Activated naive CD4-positive, alpha-beta T cell treated with anti-CD3 and anti-CD28 coated beads, Interleukin-2, amount 50 U/mL, for 24 hours (primary cell): ENCODE data around the gene C1QA.

Experiments used
- H3K27ac Mint-ChIP-seq: one replicate; pipeline ENCODE4 v1.8.0; 2021; ENCODE audit warnings: mild to moderate bottlenecking, mixed read lengths
- H3K27me3 Mint-ChIP-seq: one replicate; pipeline ENCODE4 v1.8.0; 2021; ENCODE audit warnings: mixed read lengths
- H3K36me3 Mint-ChIP-seq: one replicate; pipeline ENCODE4 v1.8.0; 2021; ENCODE audit warnings: mixed read lengths
- H3K4me1 Mint-ChIP-seq: one replicate; pipeline ENCODE4 v1.8.0; 2021; ENCODE audit warnings: mixed read lengths
- H3K4me3 Mint-ChIP-seq: one replicate; pipeline ENCODE4 v1.8.0; 2021; ENCODE audit warnings: mild to moderate bottlenecking, mixed read lengths
- H3K9me3 Mint-ChIP-seq: one replicate; pipeline ENCODE4 v1.8.0; 2021; ENCODE audit warnings: mixed read lengths

The C1QA gene

DNA sequence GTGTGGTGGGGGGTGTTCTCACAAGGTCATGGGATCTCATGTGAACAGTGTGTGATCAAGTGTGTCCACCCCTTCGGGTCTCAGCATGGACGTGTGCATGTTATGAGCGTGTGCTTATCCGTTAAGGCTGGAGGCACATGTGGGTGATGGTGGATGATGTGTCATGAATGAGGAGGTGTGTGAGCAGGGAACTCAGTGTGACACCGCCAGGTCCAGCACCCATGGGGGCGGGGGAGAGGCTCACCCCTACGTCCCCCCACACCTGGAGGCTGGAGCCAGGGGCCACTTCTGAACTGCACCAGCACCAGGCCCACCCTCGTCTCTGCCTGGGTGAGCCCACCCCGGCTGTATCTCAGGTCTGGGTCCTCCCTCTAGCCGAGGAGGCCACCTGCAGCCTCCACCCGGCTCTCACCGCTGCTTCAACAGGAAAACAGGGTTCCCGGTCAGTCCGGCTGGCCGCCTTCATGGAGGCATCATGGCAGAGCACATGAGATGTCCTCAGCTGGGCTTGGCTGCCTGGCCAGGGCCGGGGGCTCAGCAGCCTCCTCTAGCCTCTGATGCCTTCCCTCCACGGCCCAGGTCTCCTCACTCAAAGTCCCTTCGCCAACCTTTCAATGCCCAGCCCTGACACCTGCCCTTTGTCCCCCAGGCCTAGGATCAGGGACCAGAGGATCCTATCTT is 34.2 kb upstream of the C1QA start:
- Mint-ChIP-seq H3K4me1 (no peaks in the 10 kb centered on the region), H3K36me3 (no peaks in the 10 kb centered on the region), H3K9me3 (no peaks in the 10 kb centered on the region), H3K27me3 (peaks cover 12% of the 10 kb centered on the region), H3K27ac (no peak overlapping the region), H3K4me3 (no peak overlapping the region)

DNA sequence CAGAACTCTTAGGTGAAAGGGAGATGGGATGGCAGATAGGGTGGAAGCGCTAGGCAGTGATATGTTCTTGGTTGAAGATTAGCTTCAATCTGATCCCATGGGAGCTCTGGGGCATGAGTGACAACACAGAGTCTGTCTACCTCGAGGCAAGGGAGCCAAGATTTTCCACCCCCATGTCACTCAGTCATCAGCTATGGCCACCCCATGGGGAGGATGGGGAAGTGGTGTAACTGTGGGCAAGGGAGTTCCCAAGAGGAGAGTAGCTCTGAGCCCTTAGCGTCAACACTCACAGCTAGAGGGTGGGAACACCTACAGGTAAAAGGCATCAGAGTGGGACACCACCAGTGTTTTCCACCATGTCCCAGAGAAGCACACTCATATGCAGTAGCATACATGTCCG is 30.3 kb upstream of the C1QA start:
- H3K27me3 Mint-ChIP-seq: peaks cover 18% of the 10 kb centered on the region

DNA sequence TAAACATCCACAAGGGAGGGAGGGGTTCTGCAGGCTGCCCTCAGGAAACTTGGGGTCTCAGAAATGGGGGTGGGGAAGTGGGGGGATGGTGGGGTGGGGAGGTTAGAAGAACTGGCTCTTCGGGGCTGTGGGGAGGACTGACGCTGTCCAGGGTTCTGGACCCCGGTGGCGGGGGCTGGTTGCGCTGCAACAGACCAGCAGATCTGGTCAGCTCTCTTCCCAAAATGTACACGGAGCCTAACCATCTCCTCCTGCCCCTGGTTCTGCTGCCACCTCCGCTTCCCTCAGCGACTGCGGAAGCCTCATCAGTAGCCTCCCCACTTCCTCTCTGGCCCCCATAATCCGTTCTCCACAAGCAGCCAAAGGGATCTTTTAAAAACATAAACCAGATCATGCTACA is 29.3 kb upstream of the C1QA start:
- no peaks in the 10 kb centered on the region for H3K36me3 Mint-ChIP-seq
- H3K4me3 Mint-ChIP-seq: no peak overlapping the region
- no peaks in the 10 kb centered on the region for H3K9me3 Mint-ChIP-seq
- peaks cover 20% of the 10 kb centered on the region for H3K27me3 Mint-ChIP-seq
- no peaks in the 10 kb centered on the region for H3K4me1 Mint-ChIP-seq
- no peak overlapping the region for H3K27ac Mint-ChIP-seq

More for the DNA sequence above, 30.3 kb upstream of the C1QA start:
- no peaks in the 10 kb centered on the region for H3K4me1 Mint-ChIP-seq
- H3K27ac Mint-ChIP-seq: no peak overlapping the region
- no peaks in the 10 kb centered on the region for H3K9me3 Mint-ChIP-seq
- H3K4me3 Mint-ChIP-seq: no peak overlapping the region
- H3K36me3 Mint-ChIP-seq: no peaks in the 10 kb centered on the region

DNA sequence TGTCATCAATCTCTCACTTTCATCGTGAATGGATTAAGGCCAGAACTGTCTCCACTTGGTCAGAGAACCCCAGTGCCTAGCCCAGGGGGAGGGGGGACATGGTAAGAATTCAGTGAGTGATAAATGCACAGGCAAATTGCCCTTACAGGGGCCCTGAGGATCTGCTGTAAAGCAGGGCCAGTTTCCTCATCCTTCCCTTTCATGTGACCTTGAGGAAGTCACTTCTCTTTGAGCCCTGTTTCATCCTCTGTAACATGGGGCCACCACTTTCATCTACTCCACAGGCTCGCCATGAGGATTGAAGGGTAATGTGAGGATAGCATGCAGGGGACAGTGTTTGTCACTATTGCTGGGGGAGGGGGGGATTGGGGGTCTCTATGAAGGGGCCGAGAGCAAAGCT is 28.1 kb upstream of the C1QA start:
- Mint-ChIP-seq H3K9me3 (no peaks in the 10 kb centered on the region), H3K27me3 (peaks cover 23% of the 10 kb centered on the region), H3K36me3 (no peaks in the 10 kb centered on the region), H3K4me3 (no peak overlapping the region), H3K4me1 (no peaks in the 10 kb centered on the region), H3K27ac (no peak overlapping the region)

DNA sequence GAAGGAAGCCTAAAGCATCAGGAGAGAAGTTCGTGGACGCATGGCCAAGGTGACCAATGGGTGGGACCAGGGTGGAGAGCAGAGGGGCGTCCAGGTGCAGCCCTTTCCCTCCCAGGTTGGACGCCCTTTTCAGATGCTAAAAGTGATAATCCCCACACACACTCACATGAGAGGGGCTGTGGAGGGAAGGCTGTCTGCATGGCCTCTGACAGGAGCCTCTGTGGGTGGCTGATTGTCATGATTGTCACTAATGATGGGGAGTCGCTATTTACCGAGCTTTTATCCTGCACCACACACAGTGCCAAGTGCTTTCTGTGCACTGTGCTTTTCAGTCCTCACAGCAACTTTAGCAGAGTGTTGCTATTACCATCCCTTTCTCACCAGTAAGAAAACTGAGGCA is 27.1 kb upstream of the C1QA start:
- H3K27ac Mint-ChIP-seq: no peak overlapping the region
- H3K4me3 Mint-ChIP-seq: no peak overlapping the region
- H3K9me3 Mint-ChIP-seq: no peaks in the 10 kb centered on the region
- no peaks in the 10 kb centered on the region for H3K36me3 Mint-ChIP-seq
- H3K27me3 Mint-ChIP-seq: peaks cover 21% of the 10 kb centered on the region
- no peaks in the 10 kb centered on the region for H3K4me1 Mint-ChIP-seq

DNA sequence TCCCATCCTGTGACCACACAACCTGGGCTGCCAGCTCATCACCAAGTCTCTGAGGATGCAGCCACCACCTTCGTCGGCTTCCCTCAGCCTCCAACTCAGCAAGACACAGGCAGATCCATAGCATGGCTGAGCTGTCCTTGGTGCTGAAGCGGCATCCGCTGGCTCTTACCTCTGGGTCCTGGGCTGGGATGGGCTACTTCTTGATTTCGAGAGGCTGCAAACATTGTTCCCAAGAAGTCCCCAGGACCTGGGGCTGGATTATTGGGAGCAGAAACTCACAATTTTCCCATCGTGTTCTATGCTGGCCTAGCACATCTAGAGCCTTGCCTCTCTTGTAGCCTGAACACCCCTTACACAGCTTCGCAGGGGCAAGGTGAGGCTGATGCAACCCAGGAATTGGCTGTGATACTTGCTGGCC is 24.9 kb upstream of the C1QA start:
- no peak overlapping the region for H3K4me3 Mint-ChIP-seq
- H3K9me3 Mint-ChIP-seq: no peaks in the 10 kb centered on the region
- no peak overlapping the region for H3K27ac Mint-ChIP-seq
- H3K27me3 Mint-ChIP-seq: peaks cover 18% of the 10 kb centered on the region
- no peaks in the 10 kb centered on the region for H3K36me3 Mint-ChIP-seq
- no peaks in the 10 kb centered on the region for H3K4me1 Mint-ChIP-seq

DNA sequence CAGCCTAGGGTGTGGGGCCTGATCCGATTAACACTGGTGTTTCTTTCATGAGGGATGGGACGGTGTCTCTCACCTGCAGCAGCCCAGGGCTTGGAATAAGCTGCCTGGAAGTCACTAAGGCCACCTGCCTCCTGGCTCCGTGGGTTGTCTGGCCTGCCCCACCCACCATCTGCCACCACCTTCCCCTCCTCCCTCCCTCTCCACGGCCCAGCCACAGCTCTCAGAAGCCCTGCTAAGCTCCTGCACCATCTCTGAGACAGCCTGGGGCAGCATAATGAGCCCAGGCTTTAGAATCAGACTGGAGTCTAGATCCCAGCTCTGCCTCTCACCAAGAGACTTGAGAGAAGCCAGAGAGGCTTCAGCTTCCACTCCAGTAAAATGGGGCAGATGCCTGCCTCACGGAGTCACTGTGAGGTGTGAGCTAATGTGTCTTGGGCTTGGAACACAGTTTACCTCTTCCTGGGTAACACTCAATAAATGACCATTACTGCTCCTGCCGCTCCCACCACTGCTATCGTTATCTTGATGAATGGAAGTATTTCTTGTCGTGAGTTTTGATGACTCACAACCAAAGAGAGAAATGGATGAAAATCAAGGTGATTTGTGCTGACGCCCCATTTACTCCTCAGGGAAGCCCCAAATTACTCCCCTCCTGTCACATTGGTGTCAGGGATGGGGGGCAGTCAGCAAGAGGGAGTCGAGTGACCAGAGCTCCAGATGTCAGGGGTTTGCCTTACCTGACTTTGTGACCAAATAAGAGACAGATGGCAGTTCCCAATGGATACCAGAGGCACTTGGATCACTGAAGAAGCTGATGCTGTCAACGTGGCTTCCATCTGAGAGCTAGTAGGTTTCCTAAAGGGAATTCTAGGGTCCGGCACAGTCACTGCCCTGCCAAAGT is 23.5 kb upstream of the C1QA start:
- Mint-ChIP-seq H3K4me1 (no peaks in the 10 kb centered on the region), H3K4me3 (no peak overlapping the region), H3K27me3 (peaks cover 20% of the 10 kb centered on the region), H3K36me3 (no peaks in the 10 kb centered on the region), H3K9me3 (no peaks in the 10 kb centered on the region), H3K27ac (no peak overlapping the region)

DNA sequence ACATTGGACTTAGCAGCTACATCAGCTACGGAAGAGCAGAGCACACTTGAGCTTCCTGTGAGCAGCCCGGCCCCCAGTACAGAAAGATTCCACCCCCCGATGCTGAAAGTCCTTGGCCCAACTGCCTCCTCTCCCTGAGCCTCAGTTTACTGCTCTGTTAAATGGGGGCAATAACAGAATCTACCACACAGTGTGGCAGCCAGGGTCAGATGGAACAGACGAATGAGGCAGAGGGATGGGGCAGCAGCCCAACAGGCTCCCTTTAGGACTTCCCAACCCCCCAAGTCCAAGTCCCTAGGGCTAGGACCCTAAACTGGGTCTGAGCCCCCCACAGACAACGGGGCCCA is 22.9 kb upstream of the C1QA start:
- Mint-ChIP-seq H3K9me3 (no peaks in the 10 kb centered on the region), H3K27ac (no peak overlapping the region), H3K4me1 (no peaks in the 10 kb centered on the region), H3K4me3 (no peak overlapping the region), H3K27me3 (peaks cover 16% of the 10 kb centered on the region), H3K36me3 (no peaks in the 10 kb centered on the region)

DNA sequence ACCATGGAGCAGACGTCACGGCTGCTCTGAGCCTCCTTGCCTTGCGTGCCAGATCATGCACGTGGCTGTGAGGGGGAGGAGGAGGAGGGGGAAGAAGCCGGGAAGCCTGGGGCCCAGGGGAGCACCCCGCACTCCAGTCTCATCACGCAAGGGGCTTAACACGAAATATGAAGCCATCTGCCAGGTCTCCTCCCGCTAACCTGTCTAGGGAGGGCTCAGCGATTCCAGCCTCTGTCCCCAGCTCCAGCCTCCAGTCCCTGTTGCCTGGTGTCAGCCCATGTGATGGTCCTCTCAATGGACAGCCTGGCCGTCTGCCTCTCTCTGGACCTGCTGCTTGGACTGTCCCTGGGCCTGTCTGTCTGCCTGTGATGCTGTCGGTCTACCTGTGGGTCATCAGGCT is 22.5 kb upstream of the C1QA start:
- H3K4me1 Mint-ChIP-seq: no peaks in the 10 kb centered on the region
- no peaks in the 10 kb centered on the region for H3K36me3 Mint-ChIP-seq
- H3K27me3 Mint-ChIP-seq: peaks cover 15% of the 10 kb centered on the region
- no peaks in the 10 kb centered on the region for H3K9me3 Mint-ChIP-seq
- H3K4me3 Mint-ChIP-seq: no peak overlapping the region
- H3K27ac Mint-ChIP-seq: no peak overlapping the region

DNA sequence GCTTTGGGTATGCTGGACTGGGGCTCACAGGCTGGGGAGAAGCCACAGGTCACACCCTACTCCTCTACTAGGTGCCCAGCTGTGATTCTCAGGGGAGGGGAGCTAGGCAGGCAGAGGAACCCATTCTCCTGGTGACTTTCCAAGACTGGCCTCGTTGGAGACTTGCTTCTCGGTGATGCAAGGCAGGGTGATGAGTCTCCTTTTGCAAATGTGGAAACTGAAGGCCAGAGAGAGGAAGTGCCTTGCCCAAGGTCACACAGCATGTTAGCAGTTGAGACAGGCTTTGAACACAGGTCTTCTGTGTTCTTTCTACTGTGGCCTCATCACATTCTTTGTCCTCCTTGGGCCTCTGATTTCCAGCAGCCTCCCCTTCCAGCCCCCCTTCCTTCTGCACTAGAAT is 20.5 kb upstream of the C1QA start:
- no peaks in the 10 kb centered on the region for H3K36me3 Mint-ChIP-seq
- H3K27me3 Mint-ChIP-seq: peaks cover 21% of the 10 kb centered on the region
- H3K4me1 Mint-ChIP-seq: no peaks in the 10 kb centered on the region
- H3K27ac Mint-ChIP-seq: no peak overlapping the region
- no peak overlapping the region for H3K4me3 Mint-ChIP-seq
- H3K9me3 Mint-ChIP-seq: no peaks in the 10 kb centered on the region

DNA sequence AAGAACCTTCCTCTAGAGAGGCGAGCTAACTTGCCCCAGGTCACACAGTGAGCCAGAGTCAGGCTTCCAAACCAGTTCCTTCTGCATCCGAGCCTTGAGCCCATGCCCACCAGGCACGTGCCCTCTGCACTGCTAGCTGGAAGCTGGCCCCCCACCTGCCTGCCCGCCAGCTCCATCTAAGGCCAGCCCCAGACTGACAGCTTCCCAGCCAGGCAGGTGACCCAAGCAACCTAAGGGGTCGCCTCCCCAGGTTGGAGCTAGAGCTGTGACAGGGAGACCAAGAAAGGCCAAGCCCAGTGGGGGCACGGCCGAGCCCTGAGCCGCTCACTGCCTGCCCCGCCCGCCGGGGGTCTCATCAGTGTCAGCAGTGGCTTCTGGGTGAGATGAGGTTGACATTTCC is 19.9 kb upstream of the C1QA start:
- H3K4me1 Mint-ChIP-seq: no peaks in the 10 kb centered on the region
- no peak overlapping the region for H3K27ac Mint-ChIP-seq
- no peak overlapping the region for H3K4me3 Mint-ChIP-seq
- H3K9me3 Mint-ChIP-seq: no peaks in the 10 kb centered on the region
- no peaks in the 10 kb centered on the region for H3K36me3 Mint-ChIP-seq
- peaks cover 21% of the 10 kb centered on the region for H3K27me3 Mint-ChIP-seq

DNA sequence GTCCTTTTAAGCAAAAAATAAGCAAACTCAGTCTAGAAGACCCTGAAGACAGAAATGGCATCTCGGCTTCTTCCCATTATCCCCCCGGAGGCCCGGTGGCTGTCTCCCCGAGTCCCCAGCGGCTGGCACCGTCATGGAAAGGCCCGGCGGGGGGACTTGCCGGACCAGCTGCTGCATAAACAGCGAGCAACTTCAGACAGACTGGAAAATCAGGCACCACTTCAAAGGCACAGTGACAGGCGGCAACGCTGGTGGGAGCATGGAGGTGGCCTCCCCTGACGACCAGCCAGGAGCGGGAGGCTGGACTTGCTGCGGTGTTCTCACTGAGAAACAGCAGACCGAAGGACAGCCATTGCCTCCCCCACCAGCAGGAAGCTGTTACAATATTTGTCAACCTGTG is 18.4 kb upstream of the C1QA start:
- Mint-ChIP-seq H3K9me3 (no peaks in the 10 kb centered on the region), H3K27ac (no peak overlapping the region), H3K36me3 (no peaks in the 10 kb centered on the region), H3K27me3 (peaks cover 18% of the 10 kb centered on the region), H3K4me1 (no peaks in the 10 kb centered on the region), H3K4me3 (no peak overlapping the region)

DNA sequence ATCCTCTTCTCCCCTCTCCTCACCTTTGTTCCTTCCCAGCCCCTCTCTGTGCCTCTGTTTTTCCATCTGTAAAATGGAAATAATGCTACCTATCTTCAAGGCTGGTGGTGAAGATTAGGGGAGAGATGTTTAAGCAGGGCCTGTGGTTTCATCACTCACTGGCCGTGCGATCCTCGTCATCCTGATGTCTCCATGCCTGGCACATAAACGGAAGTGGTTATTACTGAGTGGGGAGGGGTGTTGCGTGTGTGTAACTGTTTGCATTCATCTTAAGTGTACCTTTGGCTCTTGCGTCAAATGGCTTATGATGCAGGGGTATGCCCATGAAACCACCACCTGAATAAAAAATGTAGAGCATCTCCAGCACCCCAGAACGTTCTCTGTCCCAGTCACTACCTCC is 17.2 kb upstream of the C1QA start:
- Mint-ChIP-seq H3K9me3 (no peaks in the 10 kb centered on the region), H3K36me3 (no peaks in the 10 kb centered on the region), H3K4me1 (no peaks in the 10 kb centered on the region), H3K27me3 (peaks cover 16% of the 10 kb centered on the region), H3K27ac (no peak overlapping the region), H3K4me3 (no peak overlapping the region)

DNA sequence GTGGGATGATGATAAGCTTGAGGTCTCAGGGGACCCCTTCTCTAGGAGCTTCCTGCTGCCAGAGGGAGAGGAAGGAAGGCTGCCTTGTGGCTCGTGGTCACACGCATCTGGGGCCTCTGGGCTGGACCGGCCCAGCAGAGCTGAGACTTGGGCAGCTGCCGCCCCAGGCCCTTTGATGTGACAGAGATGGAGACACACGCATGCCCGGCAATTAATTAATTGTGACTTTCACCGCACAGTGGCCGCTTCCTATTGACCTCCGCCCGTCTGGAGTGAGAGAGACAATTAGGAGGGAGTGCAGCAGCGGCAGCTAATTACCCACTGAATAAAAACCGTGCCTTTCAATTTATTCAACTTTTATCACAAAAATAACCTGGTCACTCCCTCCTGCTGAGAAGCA is 16.6 kb upstream of the C1QA start:
- Mint-ChIP-seq H3K4me3 (no peak overlapping the region), H3K27ac (no peak overlapping the region), H3K27me3 (peaks cover 14% of the 10 kb centered on the region), H3K4me1 (no peaks in the 10 kb centered on the region), H3K9me3 (no peaks in the 10 kb centered on the region), H3K36me3 (no peaks in the 10 kb centered on the region)

DNA sequence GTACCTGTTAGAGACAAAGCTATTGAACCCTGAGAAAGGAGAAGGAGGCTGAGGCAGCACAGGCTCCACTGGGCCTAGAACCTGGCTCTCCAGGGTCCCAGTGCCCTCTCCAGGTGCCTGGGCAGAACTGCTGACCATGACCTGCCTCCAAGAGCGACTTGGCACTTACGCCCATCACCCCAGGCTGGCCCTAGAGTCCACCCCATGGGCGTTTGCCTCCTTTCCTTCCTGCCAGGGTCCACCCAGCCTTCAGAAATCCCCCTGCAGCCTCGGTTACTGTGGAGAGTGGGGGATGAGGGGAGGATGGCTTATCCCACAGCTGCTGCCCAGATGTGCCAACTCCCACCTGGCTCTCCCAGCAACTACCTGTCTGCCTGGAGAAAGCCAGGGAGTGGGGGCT is 14.7 kb upstream of the C1QA start:
- Mint-ChIP-seq H3K27me3 (peaks cover 14% of the 10 kb centered on the region), H3K27ac (no peak overlapping the region), H3K36me3 (no peaks in the 10 kb centered on the region), H3K4me1 (no peaks in the 10 kb centered on the region), H3K4me3 (no peak overlapping the region), H3K9me3 (no peaks in the 10 kb centered on the region)

DNA sequence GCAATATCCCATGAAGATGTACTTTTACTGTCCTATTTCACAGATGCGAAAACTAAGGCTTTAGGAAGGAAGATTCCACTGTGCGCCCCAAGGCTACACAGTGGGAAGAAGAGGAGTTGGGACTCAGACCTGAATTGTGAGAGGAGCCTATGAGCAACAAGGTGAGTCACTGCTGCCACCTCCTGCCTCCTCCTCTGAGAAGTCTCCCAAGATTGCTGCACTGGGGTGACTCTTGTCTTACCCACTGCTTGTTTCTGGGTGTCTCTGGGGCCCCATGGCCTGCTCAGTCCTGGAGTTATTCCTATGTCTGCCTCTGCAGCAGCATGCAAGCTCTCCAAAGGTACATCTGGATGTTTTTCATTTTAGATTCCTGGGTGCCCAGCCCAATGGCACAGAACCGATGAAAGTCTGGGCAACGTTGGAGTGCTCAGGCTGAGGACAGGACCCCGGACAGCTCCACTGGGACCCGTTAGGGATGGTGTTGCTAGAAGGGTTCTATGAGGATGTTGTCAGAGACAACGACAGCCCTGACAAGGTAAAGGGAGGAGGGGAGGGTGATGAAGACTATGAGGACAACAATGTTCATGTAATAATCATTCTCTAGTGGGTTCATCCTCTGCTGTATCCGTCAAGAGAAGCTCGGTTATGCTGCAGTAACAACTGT is 11.0 kb upstream of the C1QA start:
- Mint-ChIP-seq H3K4me3 (no peak overlapping the region), H3K27me3 (peaks cover 16% of the 10 kb centered on the region), H3K4me1 (no peaks in the 10 kb centered on the region), H3K27ac (no peak overlapping the region), H3K36me3 (no peaks in the 10 kb centered on the region), H3K9me3 (no peaks in the 10 kb centered on the region)
